H1 (cell line): ENCODE results near the gene UGT3A1. TPM values are rescaled to one million over a fixed set of nuclear protein-coding genes. Genes with fewer than 3 reads are reported as not detected.

ENCODE experiments used
- CTCF ChIA-PET: fragments of 300-600 bp; sonication (Branson Sonifier 250); formaldehyde crosslinking; loops from one replicate; lab custom pipeline; 2021; ENCODE audit not compliant: partially characterized antibody; lab: Charles Lee
- POLR2A ChIA-PET: fragments of 300-600 bp; sonication (Branson Sonifier 250); formaldehyde crosslinking; loops from one replicate; lab custom pipeline; 2021; ENCODE audit warnings: inconsistent platforms; ENCODE audit not compliant: partially characterized antibody; lab: Charles Lee
- DNase-seq, 2 experiments: peaks; one replicate each; pipeline versions ENCODE4 v3.0.0 to v3.0.0-alpha.2; 2010 to 2022; ENCODE audit warnings: low spot score in 2 of 2, low read depth in 1 of 2, mixed read lengths in 1 of 2
- FAIRE-seq: peaks from 2 replicates; lab custom pipeline; 2011; peaks lifted over from hg19 to GRCh38; lab: Jason Lieb, UNC
- H2AFZ ChIP-seq: 2 replicates; pipeline ENCODE4 v1.8.1; 2012; ENCODE audit warnings: low read length, inconsistent platforms
- H2AK5ac ChIP-seq: 2 replicates; pipeline ENCODE4 v1.6.1; 2013; ENCODE audit warnings: low read depth, low read length
- H2BK120ac ChIP-seq: replicated peaks from 2 replicates; pipeline ENCODE3; 2013; ENCODE audit warnings: low read depth, low read length, inconsistent platforms
- H2BK12ac ChIP-seq: 2 replicates; pipeline ENCODE4 v1.6.1; 2013; ENCODE audit warnings: low read depth, low read length
- H2BK15ac ChIP-seq: 2 replicates; pipeline ENCODE4 v1.6.1; 2013; ENCODE audit warnings: low read length
- H2BK20ac ChIP-seq: 2 replicates; pipeline ENCODE4 v1.6.1; 2013; ENCODE audit warnings: low read length
- H2BK5ac ChIP-seq: 2 replicates; pipeline ENCODE4 v1.6.1; 2013; ENCODE audit warnings: low read depth, low read length
- H3K14ac ChIP-seq: 2 replicates; pipeline ENCODE4 v1.6.1; 2013; ENCODE audit warnings: inconsistent platforms; ENCODE audit not compliant: insufficient read length
- H3K18ac ChIP-seq: 2 replicates; pipeline ENCODE4 v1.6.1; 2013; ENCODE audit warnings: low read length; ENCODE audit errors: extremely low read depth
- H3K23ac ChIP-seq: 2 replicates; pipeline ENCODE4 v1.6.1; 2013; ENCODE audit warnings: inconsistent platforms; ENCODE audit not compliant: insufficient read length
- H3K23me2 ChIP-seq: 2 replicates; pipeline ENCODE4 v1.6.1; 2013; ENCODE audit warnings: low read depth, low read length
- H3K27ac ChIP-seq: 2 replicates; pipeline ENCODE4 v1.6.1; 2011; ENCODE audit warnings: low read depth, low read length, inconsistent platforms
- H3K27me3 ChIP-seq, 4 experiments: replicated peaks in 1 of 4; 1 replicate in 1 of 4; 2 replicates in 3 of 4; pipeline versions ENCODE4 v1.6.1 to v1.8.1; 2011 to 2013; ENCODE audit warnings: low read length in 3 of 4, mild to moderate bottlenecking in 3 of 4, inconsistent platforms in 2 of 4, mixed read lengths in 2 of 4, moderate library complexity in 1 of 4; ENCODE audit not compliant: control insufficient read depth in 3 of 4, insufficient read depth in 3 of 4; ENCODE audit errors: extremely low read depth in 1 of 4
- H3K36me3 ChIP-seq, 4 experiments: 2 replicates each; pipeline versions ENCODE4 v1.6.1 to v1.8.1; 2011 to 2013; ENCODE audit warnings: mild to moderate bottlenecking in 4 of 4, low read length in 3 of 4, moderate library complexity in 2 of 4, control low read depth in 1 of 4, inconsistent platforms in 1 of 4; ENCODE audit not compliant: insufficient read depth in 4 of 4, control insufficient read depth in 2 of 4
- H3K4ac ChIP-seq: replicated peaks from 2 replicates; pipeline ENCODE3; 2013; ENCODE audit warnings: low read length, low read depth, mixed read lengths, inconsistent platforms; ENCODE audit not compliant: insufficient read length
- H3K4me1 ChIP-seq, 4 experiments: replicated peaks in 1 of 4; 1 replicate in 1 of 4; 2 replicates in 3 of 4; pipeline versions ENCODE4 v1.6.1 to v1.8.1; 2011 to 2013; ENCODE audit warnings: low read length in 3 of 4, inconsistent platforms in 2 of 4, mixed read lengths in 1 of 4; ENCODE audit not compliant: insufficient read depth in 4 of 4, control insufficient read depth in 3 of 4
- H3K4me2 ChIP-seq, 2 experiments: 2 replicates each; pipeline versions ENCODE4 v1.6.1 to v1.8.1; 2011 to 2013; ENCODE audit warnings: low read depth in 2 of 2, low read length in 2 of 2, control low read depth in 1 of 2, inconsistent platforms in 1 of 2, mild to moderate bottlenecking in 1 of 2; ENCODE audit not compliant: insufficient read depth in 1 of 2
- H3K4me3 ChIP-seq, 4 experiments: fragments of 200-600, 300-600 bp in 1 of 4; sonication (generic), shearing (Covaris generic), sonication (Bioruptor Twin) in 1 of 4; 2 replicates each; pipeline versions ENCODE4 v1.5.1 to v1.8.1; 2011 to 2016; ENCODE audit warnings: low read length in 4 of 4, low read depth in 3 of 4, control low read depth in 2 of 4, inconsistent platforms in 2 of 4, mild to moderate bottlenecking in 2 of 4, mixed read lengths in 1 of 4, moderate library complexity in 1 of 4; ENCODE audit not compliant: insufficient read depth in 2 of 4; ENCODE audit errors: extremely low read depth in 1 of 4
- H3K56ac ChIP-seq: replicated peaks from 2 replicates; pipeline ENCODE3; 2013; ENCODE audit warnings: low read depth, mild to moderate bottlenecking, mixed read lengths, low read length, inconsistent platforms; ENCODE audit not compliant: insufficient read length
- H3K79me1 ChIP-seq: 2 replicates; pipeline ENCODE4 v1.6.1; 2013; ENCODE audit warnings: low read depth, low read length, control low read depth
- H3K79me2 ChIP-seq, 2 experiments: 2 replicates each; pipeline versions ENCODE4 v1.6.1 to v1.8.1; 2012 to 2013; ENCODE audit warnings: low read length in 2 of 2, mild to moderate bottlenecking in 2 of 2, inconsistent platforms in 1 of 2; ENCODE audit not compliant: insufficient read depth in 2 of 2, control insufficient read depth in 1 of 2
- H3K9ac ChIP-seq, 4 experiments: replicated peaks in 1 of 4; 1 replicate in 1 of 4; 2 replicates in 3 of 4; pipeline versions ENCODE4 v1.6.1 to v1.8.1; 2011 to 2013; ENCODE audit warnings: low read depth in 3 of 4, low read length in 3 of 4, control low read depth in 2 of 4, mild to moderate bottlenecking in 2 of 4, moderate library complexity in 2 of 4, inconsistent platforms in 1 of 4; ENCODE audit errors: extremely low read depth in 1 of 4
- H3K9me3 ChIP-seq, 2 experiments: 2 replicates each; pipeline versions ENCODE4 v1.6.1 to v1.8.1; 2012 to 2013; ENCODE audit warnings: mild to moderate bottlenecking in 2 of 2, moderate library complexity in 2 of 2, control low read depth in 1 of 2, inconsistent platforms in 1 of 2, low read depth in 1 of 2, low read length in 1 of 2, mixed read lengths in 1 of 2; ENCODE audit not compliant: insufficient read depth in 2 of 2
- H4K20me1 ChIP-seq, 2 experiments: replicated peaks in 1 of 2; 2 replicates each; pipeline versions ENCODE3 to v1.8.1; 2011 to 2013; ENCODE audit warnings: inconsistent platforms in 2 of 2, low read length in 2 of 2, mild to moderate bottlenecking in 1 of 2; ENCODE audit not compliant: insufficient read depth in 2 of 2, control insufficient read depth in 1 of 2
- H4K5ac ChIP-seq: 2 replicates; pipeline ENCODE4 v1.6.1; 2013; ENCODE audit warnings: low read length, low read depth, mixed read lengths, inconsistent platforms; ENCODE audit not compliant: insufficient read length
- H4K8ac ChIP-seq: 2 replicates; pipeline ENCODE4 v1.8.0; 2013; ENCODE audit warnings: mild to moderate bottlenecking, moderate library complexity, low read length, inconsistent platforms; ENCODE audit not compliant: insufficient read depth; ENCODE audit errors: extremely low read depth
- H4K91ac ChIP-seq: replicated peaks from 2 replicates; pipeline ENCODE3; 2013; ENCODE audit warnings: low read length, mixed read lengths, inconsistent platforms; ENCODE audit not compliant: insufficient read length
- FOSL1 ChIP-seq: IDR thresholded peaks from 2 replicates; pipeline ENCODE4 v1.6.1; 2011; ENCODE audit warnings: mild to moderate bottlenecking, low read depth, low read length, moderate library complexity; ENCODE audit not compliant: insufficient read depth
- GABPA ChIP-seq: IDR thresholded peaks from 2 replicates; pipeline ENCODE4 v1.6.1; 2011; ENCODE audit warnings: mild to moderate bottlenecking, low read length, moderate library complexity, borderline replicate concordance; ENCODE audit not compliant: insufficient read depth
- GTF2F1 ChIP-seq: IDR thresholded peaks from 2 replicates; pipeline ENCODE4 v1.6.1; 2012; ENCODE audit warnings: low read depth, low read length, improper control_type of control experiment, borderline replicate concordance
- KDM4A ChIP-seq: IDR thresholded peaks from one replicate; pipeline ENCODE4 v1.7.1; 2012; ENCODE audit warnings: low read depth, mild to moderate bottlenecking, moderate library complexity, low read length, inconsistent platforms; ENCODE audit not compliant: severe bottlenecking
- TEAD4 ChIP-seq: IDR thresholded peaks from 2 replicates; pipeline ENCODE4 v1.6.1; 2012; ENCODE audit warnings: low read depth, low read length, inconsistent platforms, mixed read lengths
- WGBS, 2 experiments: shearing (Covaris generic) in 1 of 2; methylation state at CpG; one replicate each; pipeline versions ENCODE4 v1.1.6 to v1.1.7; 2013 to 2015; ENCODE audit warnings: low lambda C conversion rate in 2 of 2, mixed read lengths in 2 of 2, inconsistent platforms in 1 of 2, low coverage in 1 of 2, missing lambda C conversion rate in 1 of 2; ENCODE audit not compliant: insufficient replicate concordance in 2 of 2, insufficient coverage in 1 of 2, insufficient read length in 1 of 2; ENCODE audit errors: extremely low coverage in 1 of 2, missing lambda C conversion rate in 1 of 2; 5-methylcytosine and 5-hydroxymethylcytosine counted together
- polyA plus RNA-seq, 7 experiments: library from polyadenylated mRNA; depleted of rRNA in 3 of 7; stranded (reverse) in 5 of 7; unstranded in 2 of 7; fragments of >200 nt in 5 of 7; fragments of 200-250 nt in 2 of 7; gene quantifications; 1 replicate in 5 of 7; 2 replicates in 1 of 7; 4 replicates in 1 of 7; pipeline versions ENCODE4 v1.2.1 to v1.2.3, GENCODE V29; 2011 to 2013; ENCODE audit warnings: missing spikeins in 2 of 7, mixed read lengths in 2 of 7
- total RNA-seq: library from RNA; stranded (reverse); fragmentation: NEBNext Ultra II Directional; extraction: Animal tissue kit (Norgen Biotek cat#: 25700); gene quantifications from 2 replicates; pipeline ENCODE4 v1.2.1, GENCODE V29; 2021

Gene UGT3A1
- total and polyA plus RNA-seq, 2 of the 8 experiments (the other 6 are each of a cell fraction or from before 2014, with no cell fraction given) = 2.4 to 3.4 TPM

DNA sequence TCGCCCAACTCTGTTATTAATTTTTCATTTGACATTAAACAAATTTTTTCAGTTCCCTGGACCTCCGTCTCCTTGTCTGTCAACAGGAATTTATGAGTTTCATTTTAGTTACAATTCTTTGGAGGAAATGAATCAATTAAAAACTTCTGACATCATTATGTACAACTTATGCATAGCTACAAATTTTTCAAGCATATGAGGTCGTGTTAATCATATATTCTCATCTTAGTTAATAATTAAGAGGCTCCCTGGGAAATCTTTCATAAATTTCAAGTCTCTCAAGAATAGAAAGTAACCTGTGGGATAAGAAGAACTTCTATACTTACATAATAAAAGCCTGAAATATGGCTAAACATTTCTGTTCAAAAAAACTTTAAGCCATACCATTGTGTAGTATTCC is 3.4 kb downstream of the UGT3A1 start:
- H4K91ac ChIP-seq = no peak overlapping the region
- H3K9ac ChIP-seq = no peak overlapping the region
- H4K5ac ChIP-seq = no peak overlapping the region
- ChIA-PET POLR2A (no interaction called here), CTCF (interaction anchor here (0.6 to 1.7 kb wide), 3 partner anchors 10 to 63 kb away, joined by 3 to 4 read pairs (median 4); no protein-coding TSS in a partner anchor)
- H2BK15ac ChIP-seq = no peak overlapping the region
- H4K8ac ChIP-seq = no peak overlapping the region
- no peak overlapping the region for H3K4me3 ChIP-seq
- H2BK5ac ChIP-seq = no peak overlapping the region
- no peak overlapping the region for H3K27ac ChIP-seq
- H3K9me3 ChIP-seq = peaks cover 1 to 2% of the 10 kb centered on the region in 2 experiments; a peak in 1 of 4 replicates
- H3K23ac ChIP-seq = no peak overlapping the region
- DNase-seq (no peak), FAIRE-seq (no peak)
- H2AK5ac ChIP-seq = no peak overlapping the region
- WGBS, 2 experiments = 73% methylated on average over 3 of the region's 3 CpGs; no CpG with 5 or more reads in 1 of the 2 experiments
- peaks cover 0 to 1% (median 0%) of the 10 kb centered on the region in 4 experiments; a peak in 2 of 7 replicates for H3K4me1 ChIP-seq
- no peaks in the 10 kb centered on the region for H3K36me3 ChIP-seq
- H2BK120ac ChIP-seq = no peak overlapping the region
- peaks cover 0 to 11% (median 6%) of the 10 kb centered on the region in 4 experiments; a peak in 5 of 7 replicates for H3K27me3 ChIP-seq
- no peak overlapping the region for H2BK12ac ChIP-seq
- H3K79me1 ChIP-seq = no peaks in the 10 kb centered on the region
- H2AFZ ChIP-seq = no peak overlapping the region
- no peaks in the 10 kb centered on the region for H3K79me2 ChIP-seq
- H3K23me2 ChIP-seq = peaks cover 7% of the 10 kb centered on the region; the same call in 1 of the 2 replicates
- no peak overlapping the region for H3K18ac ChIP-seq
- no peaks in the 10 kb centered on the region for H4K20me1 ChIP-seq
- H2BK20ac ChIP-seq = no peak overlapping the region
- H3K14ac ChIP-seq = no peak overlapping the region
- H3K56ac ChIP-seq = no peak overlapping the region
- H3K4ac ChIP-seq = no peak overlapping the region
- no peak overlapping the region for H3K4me2 ChIP-seq
- no peak for TF ChIP-seq KDM4A
- TF ChIP-seq GTF2F1 = no peak
- TF ChIP-seq GABPA = no peak
- no peak for TF ChIP-seq TEAD4
- no peak for TF ChIP-seq FOSL1
